Limb (tissue), 2 donors: Measurements from ENCODE around the gene ZNF419.
"Not testable (repeated sequence)": the region's sequence is repeated elsewhere in the genome, so short reads cannot be mapped to it uniquely, and the experiment has no call there.

Experiments used
- DNase-seq, 2 donors: peaks; one replicate each; pipeline ENCODE4 v3.0.0-alpha.2; 2016; ENCODE audit errors: extremely low spot score in 2 of 2

The ZNF419 gene

DNA sequence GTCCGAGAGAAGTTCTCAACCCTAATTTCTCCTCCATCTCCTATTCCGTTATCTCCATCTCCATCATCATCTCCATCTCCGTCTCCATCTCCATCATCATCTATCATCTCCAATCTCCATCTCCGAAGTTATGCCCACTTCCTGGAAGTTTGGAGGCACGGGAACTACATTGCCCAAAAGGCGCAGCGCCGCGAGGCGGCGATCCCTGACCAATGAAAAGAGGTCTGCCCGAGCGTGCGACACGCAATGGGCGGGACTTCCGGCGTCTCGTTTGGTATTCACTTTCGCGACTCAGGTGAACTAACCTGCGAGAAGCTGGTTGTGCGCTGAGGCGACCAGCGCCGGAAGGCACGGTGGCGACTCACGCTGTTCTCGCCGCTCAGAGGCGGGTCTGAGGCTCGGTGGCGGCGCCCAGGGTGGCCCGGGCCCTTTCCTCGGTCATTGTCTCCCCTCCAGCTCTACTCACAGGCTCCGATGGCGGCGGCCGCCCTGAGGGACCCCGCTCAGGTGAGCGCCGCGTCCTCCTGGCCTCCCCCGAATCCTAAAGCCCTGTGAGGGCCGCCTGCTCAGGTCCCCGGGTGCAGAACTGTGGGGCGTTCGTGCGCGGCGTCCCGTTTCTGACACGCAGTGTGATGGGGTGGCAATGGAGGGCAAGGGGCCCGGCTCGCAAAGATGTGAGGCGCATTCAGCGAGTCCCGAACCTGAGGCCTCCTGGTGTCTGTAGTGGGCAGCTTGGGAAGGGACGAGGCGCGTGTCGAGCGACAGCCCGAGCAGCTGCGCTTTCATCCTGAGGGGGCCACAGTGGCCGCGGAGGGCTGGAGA, at the start of gene ZNF419:
Gene ZNF419, plus strand, starts transcription at position 274 of the 822 bp plus-strand sequence. Its CDS starts 201 bp downstream, at position 475.
- DNase-seq, result peak; percentile 92

GRCh38 chr19:57437931-57438330, 49.6 kb upstream of the ZNF419 start:
- DNase-seq, result no peak

- DNase-seq, result no peak
Observed at GRCh38 chr19:57438925-57439324, 48.6 kb upstream of the ZNF419 start.

- no peak for DNase-seq
Observed at GRCh38 chr19:57441979-57442752, 45.4 kb upstream of the ZNF419 start.

- DNase-seq, result no peak
Observed at GRCh38 chr19:57443121-57443696, 44.3 kb upstream of the ZNF419 start.

DNA sequence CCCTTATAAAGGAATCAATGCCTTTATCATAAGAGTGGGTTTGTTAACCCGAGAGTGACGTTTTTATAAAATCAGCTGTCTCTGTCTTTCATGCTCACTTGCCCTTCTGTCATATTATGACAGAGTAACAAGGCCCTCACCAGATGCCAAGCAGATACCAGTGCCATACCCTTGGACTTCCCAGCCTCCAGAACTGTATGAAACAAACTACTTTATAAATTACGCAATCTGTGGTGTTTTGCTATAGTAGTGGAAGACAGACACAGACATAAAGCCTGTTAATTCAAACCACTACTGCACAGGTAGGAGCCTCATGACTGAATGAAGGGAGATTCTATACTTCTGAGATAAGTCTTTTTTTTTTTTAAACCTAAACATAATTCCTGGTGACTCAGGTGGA, 35.2 kb upstream of the ZNF419 start:
- DNase-seq, result no peak

DNA sequence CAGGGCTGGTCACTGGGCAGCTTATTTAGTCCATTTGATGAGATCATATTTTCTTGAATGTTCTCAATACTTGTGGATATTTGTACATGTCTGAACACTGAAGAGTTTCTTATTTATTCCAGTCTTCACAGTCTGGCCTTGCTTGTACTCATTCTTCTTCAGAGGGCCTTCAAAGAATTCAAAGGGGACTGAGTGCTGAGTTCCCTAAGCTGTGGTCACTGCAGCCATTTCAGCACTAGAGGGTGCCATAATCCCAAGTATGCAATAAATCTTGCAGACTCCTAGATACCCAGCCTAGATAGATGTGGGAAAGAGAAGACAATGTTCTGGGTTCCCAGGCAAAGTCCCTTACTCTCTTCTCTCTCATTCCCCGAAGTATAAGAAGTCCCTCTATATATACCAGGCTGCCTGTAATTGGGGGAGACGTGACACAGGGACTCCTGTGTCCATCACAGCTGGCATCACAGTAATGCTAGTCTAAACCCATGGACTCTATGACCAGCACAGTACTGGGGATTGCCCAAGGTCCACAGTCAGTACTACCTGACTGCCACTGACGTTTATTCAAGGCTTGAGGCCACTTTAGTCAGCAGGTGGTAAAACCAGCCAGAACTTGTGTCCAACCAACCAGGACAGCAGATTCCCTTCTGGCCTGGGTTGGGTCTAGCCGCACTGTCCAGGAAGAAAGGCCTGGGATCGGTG, 21.7 kb upstream of the ZNF419 start:
- no peak for DNase-seq

GRCh38 chr19:57466489-57466888, 21.1 kb upstream of the ZNF419 start:
- no peak for DNase-seq

- no peak for DNase-seq
Observed at GRCh38 chr19:57473646-57474045, 13.9 kb upstream of the ZNF419 start.

GRCh38 chr19:57477191-57478008, 10.2 kb upstream of the ZNF419 start, which contains the start of gene ZNF772:
TSS of gene ZNF772 (minus strand) at chr19:57477566. CDS start at chr19:57477309, 257 bp downstream.
- DNase-seq, result peak; percentile 90 to 95

- DNase-seq, result not testable (repeated sequence)
Observed at GRCh38 chr19:57488299-57488644, 722 bp downstream of the ZNF419 start.

DNA sequence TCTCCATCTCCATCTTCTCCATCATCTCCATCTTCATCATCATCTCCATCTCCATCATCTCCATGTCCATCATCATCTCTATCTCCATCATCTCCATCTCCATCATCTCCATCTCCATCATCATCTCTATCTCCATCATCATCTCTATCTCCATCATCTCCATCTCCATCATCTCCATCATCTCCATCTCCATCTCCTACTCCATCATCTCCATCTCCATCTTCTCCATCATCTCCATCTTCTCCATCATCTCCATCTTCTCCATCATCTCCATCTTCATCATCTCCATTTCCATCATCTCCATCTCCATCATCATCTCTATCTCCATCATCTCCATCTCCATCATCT, 11.8 kb downstream of the ZNF419 start:
- DNase-seq, result not testable (repeated sequence)

GRCh38 chr19:57499680-57500395, 12.3 kb downstream of the ZNF419 start, which contains the start of gene ZNF773:
TSS of gene ZNF773 (plus strand) at chr19:57499938. CDS start at chr19:57500081, 143 bp downstream.
- peak; percentile 90 to 96 for DNase-seq

- DNase-seq, result not testable (repeated sequence)
Observed at GRCh38 chr19:57500400-57500799, 12.8 kb downstream of the ZNF419 start.

DNA sequence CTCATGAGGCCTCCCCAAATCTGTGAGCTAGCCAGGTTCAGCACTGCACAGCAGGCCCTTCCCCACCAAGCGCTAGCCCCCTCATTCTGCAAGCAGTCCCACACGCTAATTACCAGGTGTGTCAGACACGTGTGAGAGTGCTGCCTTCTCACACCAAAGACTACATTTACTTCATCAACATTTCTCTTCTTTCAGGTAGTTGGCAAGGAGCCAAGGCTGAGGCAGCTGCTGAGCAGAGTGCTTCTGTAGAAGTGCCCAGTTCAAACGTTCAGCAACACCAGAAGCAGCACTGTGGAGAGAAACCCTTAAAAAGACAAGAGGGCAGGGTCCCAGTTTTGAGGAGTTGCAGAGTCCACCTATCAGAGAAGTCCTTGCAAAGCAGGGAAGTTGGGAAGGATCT, 18.6 kb downstream of the ZNF419 start:
- no peak for DNase-seq

DNA sequence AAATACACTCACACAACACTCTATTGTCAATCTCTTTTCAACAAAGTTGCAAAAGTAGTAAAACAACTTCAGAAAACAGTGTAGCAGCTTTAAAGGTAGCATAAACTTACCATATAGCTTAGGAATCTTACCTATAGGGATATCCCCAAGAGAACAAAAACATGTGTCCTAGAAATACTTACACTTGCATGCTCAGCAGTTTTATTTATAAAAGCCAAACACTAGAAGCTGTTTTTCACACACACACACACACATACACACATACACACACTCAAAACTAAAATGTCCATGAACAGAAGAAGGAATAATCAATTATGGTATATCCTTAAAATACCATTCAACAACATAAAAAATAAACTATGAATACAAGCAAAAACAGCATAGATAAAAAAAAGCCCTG, 23.9 kb downstream of the ZNF419 start:
- DNase-seq, result no peak

DNA sequence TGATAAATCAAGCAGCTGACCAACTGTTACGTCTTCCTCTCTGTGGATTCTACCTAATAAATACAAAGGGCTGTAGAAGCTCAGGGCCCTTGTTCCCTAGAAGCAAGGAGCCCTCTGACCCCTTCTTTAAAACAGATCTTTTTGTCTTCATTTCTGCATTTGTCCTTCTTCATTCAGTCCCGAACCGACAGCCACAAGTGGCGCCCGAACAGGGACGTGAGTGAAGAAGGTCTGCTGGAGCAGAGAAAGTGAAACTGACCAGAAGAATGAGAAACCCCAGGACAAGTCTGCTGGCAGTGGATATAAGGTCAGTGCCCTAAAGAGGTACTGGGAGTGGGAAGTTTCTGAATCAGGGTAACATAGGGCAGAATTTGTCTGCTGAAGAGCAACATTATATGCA, 25.3 kb downstream of the ZNF419 start:
- DNase-seq, result no peak

DNA sequence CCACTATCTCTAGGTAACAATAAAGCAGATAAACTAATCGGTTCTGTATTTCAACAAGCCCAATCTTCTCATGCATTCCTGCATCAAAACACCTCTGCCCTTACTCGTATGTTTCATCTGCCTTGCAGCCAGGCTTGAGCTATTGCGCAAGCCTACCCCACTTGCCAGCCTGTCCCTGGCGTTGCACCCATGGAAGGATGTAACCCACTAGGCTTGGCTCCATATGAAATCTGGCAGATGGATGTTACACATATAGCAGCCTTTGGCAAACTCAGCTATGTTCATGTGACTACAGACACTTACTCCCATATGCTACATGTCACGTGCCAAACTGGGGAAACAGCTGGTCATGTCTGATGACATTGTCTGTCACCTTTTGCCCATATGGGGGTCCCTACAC, 27.7 kb downstream of the ZNF419 start:
- DNase-seq, result no peak

- not testable (repeated sequence) for DNase-seq
Observed at GRCh38 chr19:57518021-57518420, 30.5 kb downstream of the ZNF419 start.
